ENCODE data around the gene RXYLT1.

DNA sequence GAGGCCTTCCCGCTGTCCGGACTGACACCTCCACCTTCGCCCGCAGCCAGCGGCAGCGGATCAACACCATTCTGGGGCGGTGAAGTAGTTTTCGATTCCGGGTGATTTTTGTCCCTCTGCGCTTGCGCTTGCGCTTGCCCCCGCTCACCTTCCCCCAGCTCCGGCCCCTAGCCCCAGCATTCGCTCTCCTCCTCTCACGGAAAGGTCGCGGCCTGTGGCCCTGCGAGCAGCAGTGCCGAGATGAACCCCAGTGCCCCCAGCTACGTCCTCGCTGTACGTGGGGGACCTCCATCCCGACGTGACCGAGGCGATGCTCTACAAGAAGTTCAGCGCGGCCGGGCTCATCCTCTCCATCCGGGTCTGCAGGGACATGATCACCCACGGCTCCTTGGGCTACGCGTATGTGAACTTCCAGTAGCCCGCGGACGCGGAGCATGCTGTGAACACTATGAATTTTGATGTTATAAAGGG is 42.1 kb downstream of the RXYLT1 start:
- TF ChIP-seq PHF8 (IDR thresholded peaks at IDR 0.05; ENCODE audit: borderline replicate concordance, low read depth) (no peak), MYC (IDR thresholded peaks at IDR 0.05; ENCODE audit: borderline replicate concordance, low read length) (no peak), KDM1A (IDR thresholded peaks at IDR 0.05; ENCODE audit: low read depth) (no peak), MAX (IDR thresholded peaks at IDR 0.05) (no peak), CEBPB (IDR thresholded peaks at IDR 0.05) (no peak)
- TF ChIP-seq, protein P1, sequence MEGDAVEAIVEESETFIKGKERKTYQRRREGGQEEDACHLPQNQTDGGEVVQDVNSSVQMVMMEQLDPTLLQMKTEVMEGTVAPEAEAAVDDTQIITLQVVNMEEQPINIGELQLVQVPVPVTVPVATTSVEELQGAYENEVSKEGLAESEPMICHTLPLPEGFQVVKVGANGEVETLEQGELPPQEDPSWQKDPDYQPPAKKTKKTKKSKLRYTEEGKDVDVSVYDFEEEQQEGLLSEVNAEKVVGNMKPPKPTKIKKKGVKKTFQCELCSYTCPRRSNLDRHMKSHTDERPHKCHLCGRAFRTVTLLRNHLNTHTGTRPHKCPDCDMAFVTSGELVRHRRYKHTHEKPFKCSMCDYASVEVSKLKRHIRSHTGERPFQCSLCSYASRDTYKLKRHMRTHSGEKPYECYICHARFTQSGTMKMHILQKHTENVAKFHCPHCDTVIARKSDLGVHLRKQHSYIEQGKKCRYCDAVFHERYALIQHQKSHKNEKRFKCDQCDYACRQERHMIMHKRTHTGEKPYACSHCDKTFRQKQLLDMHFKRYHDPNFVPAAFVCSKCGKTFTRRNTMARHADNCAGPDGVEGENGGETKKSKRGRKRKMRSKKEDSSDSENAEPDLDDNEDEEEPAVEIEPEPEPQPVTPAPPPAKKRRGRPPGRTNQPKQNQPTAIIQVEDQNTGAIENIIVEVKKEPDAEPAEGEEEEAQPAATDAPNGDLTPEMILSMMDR (IDR thresholded peaks at IDR 0.05): no peak
- TF ChIP-seq, protein P2, sequence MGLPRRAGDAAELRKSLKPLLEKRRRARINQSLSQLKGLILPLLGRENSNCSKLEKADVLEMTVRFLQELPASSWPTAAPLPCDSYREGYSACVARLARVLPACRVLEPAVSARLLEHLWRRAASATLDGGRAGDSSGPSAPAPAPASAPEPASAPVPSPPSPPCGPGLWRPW (IDR thresholded peaks at IDR 0.05): no peak

Measured in A549 (cell line).